ENCODE data around the gene CCDC85C. TPM values are rescaled to one million over a fixed set of nuclear protein-coding genes. Genes with fewer than 3 reads are reported as not detected.

CCDC85C gene
- total RNA-seq, 2 experiments from 2014 or later = 5.8 to 7.5 TPM

DNA sequence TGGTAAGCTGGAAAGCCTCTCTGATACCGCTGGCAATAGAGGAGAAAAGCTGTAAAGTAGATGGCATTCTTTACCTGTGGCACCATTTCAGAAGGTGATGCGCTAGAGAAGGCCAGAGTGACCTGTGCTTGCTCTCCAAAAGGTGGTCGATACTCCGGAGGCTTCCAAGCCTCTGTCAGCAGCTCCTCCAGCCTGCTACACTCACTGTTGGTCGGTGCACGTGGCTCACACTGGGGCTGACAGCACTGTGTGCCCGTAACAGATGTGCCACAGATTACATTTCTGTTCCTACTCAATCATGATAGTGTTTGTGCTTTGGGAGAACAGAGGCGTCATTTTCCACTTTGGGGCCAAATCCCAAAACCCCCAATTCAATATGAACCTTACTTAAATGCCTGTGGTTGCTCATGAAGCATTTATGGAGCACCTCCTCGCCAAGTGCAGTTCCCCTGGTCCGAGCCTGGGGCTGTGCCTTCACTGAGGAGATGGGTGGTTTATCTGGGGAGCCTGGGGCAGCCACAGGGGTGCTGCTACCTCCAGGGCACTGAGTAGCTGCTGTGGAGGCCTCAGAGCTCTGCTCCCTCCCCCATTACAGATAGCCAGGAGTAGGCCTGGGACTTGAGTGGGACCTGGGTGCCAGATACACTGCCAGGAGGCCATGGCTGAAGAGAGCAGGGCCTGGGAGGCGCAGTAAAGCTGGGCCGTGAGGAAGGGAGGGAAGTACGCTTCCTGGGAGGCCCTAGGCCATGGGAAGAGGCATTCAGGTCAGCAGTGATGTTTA, 96.0 kb downstream of the CCDC85C start:
- no peak for TF ChIP-seq CTCF (IDR thresholded peaks at IDR 0.05)
- CTCF ChIA-PET = no interaction called here
- intact Hi-C loops (cut with DNase I, micrococcal nuclease) = no loop called here

DNA sequence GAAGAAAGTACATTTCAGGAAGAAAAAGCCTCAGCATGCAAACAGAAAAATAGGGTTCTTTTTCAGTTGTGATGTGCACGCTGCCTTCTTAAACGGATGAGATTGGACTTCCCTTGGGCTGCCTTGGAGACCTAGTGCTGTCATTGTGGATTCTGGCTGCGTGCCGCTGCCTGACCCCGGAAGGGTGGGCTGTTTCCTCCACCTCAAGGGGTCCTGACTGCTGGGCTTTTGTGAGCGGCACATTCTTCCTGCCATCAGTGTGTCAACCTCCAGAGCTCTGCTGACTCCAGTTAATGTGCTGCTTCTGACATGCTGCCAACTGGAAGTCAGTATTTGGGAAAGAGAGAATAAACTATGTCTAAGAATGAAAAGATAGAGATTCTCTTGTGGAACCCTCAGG, 97.7 kb downstream of the CCDC85C start:
- H3K4me3 Mint-ChIP-seq = no peak overlapping the region
- H3K4me3 ChIP-seq (ENCODE audit: low read length) = no peak overlapping the region
- H3K4me1 Mint-ChIP-seq (ENCODE audit: low read depth) = no peaks in the 10 kb centered on the region
- intact Hi-C loops (cut with DNase I, micrococcal nuclease) = no loop called here
- H3K9me3 Mint-ChIP-seq = no peaks in the 10 kb centered on the region
- CTCF ChIA-PET = no interaction called here
- POLR2A ChIA-PET = no interaction called here
- ATAC-seq (ENCODE audit: poor library complexity) = no peak
- H3K36me3 Mint-ChIP-seq (ENCODE audit: low read depth) = peaks cover 92% of the 10 kb centered on the region
- H3K27ac ChIP-seq (ENCODE audit: low read depth in 1 of 2, low read length in 2 of 2) = no peak overlapping the region
- DNase-seq = no peak
- H3K27ac Mint-ChIP-seq = no peak overlapping the region
- H3K9me3 ChIP-seq (ENCODE audit: control insufficient read depth in 1 of 2, insufficient read depth in 1 of 2, low read length in 2 of 2) = no peaks in the 10 kb centered on the region
- no peak for TF ChIP-seq CTCF (IDR thresholded peaks at IDR 0.05)
- no peaks in the 10 kb centered on the region for H3K27me3 ChIP-seq (ENCODE audit: control insufficient read depth in 1 of 2, insufficient read depth in 2 of 2, low read length in 2 of 2)
- H3K36me3 ChIP-seq (ENCODE audit: insufficient read depth, low read length) = peaks cover 92% of the 10 kb centered on the region
- H3K27me3 Mint-ChIP-seq = no peaks in the 10 kb centered on the region
- no peaks in the 10 kb centered on the region for H3K4me1 ChIP-seq (ENCODE audit: insufficient read depth, low read length)

More for the DNA sequence above, 96.0 kb downstream of the CCDC85C start:
- H3K27ac Mint-ChIP-seq = peak overlapping the region; percentile 27
- POLR2A ChIA-PET = no interaction called here
- DNase-seq (no peak), ATAC-seq (ENCODE audit: poor library complexity) (no peak)
- Histone ChIP-seq H3K36me3 (ENCODE audit: insufficient read depth, low read length) (peaks cover 88% of the 10 kb centered on the region), H3K4me1 (ENCODE audit: insufficient read depth, low read length) (no peaks in the 10 kb centered on the region), H3K27me3 (ENCODE audit: control insufficient read depth in 1 of 2, insufficient read depth in 2 of 2, low read length in 2 of 2) (no peaks in the 10 kb centered on the region), H3K4me3 (ENCODE audit: low read length) (no peak overlapping the region), H3K9me3 (ENCODE audit: control insufficient read depth in 1 of 2, insufficient read depth in 1 of 2, low read length in 2 of 2) (no peaks in the 10 kb centered on the region), H3K27ac (ENCODE audit: low read depth in 1 of 2, low read length in 2 of 2) (no peak overlapping the region)
- no peaks in the 10 kb centered on the region for H3K4me1 Mint-ChIP-seq (ENCODE audit: low read depth)
- peaks cover 82% of the 10 kb centered on the region for H3K36me3 Mint-ChIP-seq (ENCODE audit: low read depth)
- H3K4me3 Mint-ChIP-seq = no peak overlapping the region
- no peaks in the 10 kb centered on the region for H3K9me3 Mint-ChIP-seq
- H3K27me3 Mint-ChIP-seq = no peaks in the 10 kb centered on the region

- intact Hi-C loops (cut with DNase I, micrococcal nuclease) = no loop called here
- Histone ChIP-seq H3K27ac (ENCODE audit: low read depth in 1 of 2, low read length in 2 of 2) (no peak overlapping the region), H3K9me3 (ENCODE audit: control insufficient read depth in 1 of 2, insufficient read depth in 1 of 2, low read length in 2 of 2) (no peaks in the 10 kb centered on the region), H3K36me3 (ENCODE audit: insufficient read depth, low read length) (peaks cover 93% of the 10 kb centered on the region), H3K4me1 (ENCODE audit: insufficient read depth, low read length) (no peaks in the 10 kb centered on the region), H3K4me3 (ENCODE audit: low read length) (no peak overlapping the region), H3K27me3 (ENCODE audit: control insufficient read depth in 1 of 2, insufficient read depth in 2 of 2, low read length in 2 of 2) (no peaks in the 10 kb centered on the region)
- POLR2A ChIA-PET = no interaction called here
- CTCF ChIA-PET = no interaction called here
- no peak for ATAC-seq (ENCODE audit: poor library complexity)
- H3K36me3 Mint-ChIP-seq (ENCODE audit: low read depth) = peaks cover 96% of the 10 kb centered on the region
- H3K27ac Mint-ChIP-seq = no peak overlapping the region
- DNase-seq = no peak
- no peaks in the 10 kb centered on the region for H3K4me1 Mint-ChIP-seq (ENCODE audit: low read depth)
- no peak for TF ChIP-seq CTCF (IDR thresholded peaks at IDR 0.05)
- no peaks in the 10 kb centered on the region for H3K9me3 Mint-ChIP-seq
- H3K4me3 Mint-ChIP-seq = no peak overlapping the region
- H3K27me3 Mint-ChIP-seq = no peaks in the 10 kb centered on the region
Measured at GRCh38 chr14:99505089-99505488, 98.9 kb downstream of the CCDC85C start.
